Effector CD4-positive, alpha-beta T cell (primary cell): Measurements from ENCODE around the gene MAN1B1.

ENCODE experiments used
- DNase-seq: peaks from one replicate; pipeline ENCODE4 v3.0.0-alpha.2; 2020

Gene MAN1B1

GRCh38 chr9:137069508-137070091 lies 17.2 kb upstream of the MAN1B1 start:
- DNase-seq, result no peak

DNA sequence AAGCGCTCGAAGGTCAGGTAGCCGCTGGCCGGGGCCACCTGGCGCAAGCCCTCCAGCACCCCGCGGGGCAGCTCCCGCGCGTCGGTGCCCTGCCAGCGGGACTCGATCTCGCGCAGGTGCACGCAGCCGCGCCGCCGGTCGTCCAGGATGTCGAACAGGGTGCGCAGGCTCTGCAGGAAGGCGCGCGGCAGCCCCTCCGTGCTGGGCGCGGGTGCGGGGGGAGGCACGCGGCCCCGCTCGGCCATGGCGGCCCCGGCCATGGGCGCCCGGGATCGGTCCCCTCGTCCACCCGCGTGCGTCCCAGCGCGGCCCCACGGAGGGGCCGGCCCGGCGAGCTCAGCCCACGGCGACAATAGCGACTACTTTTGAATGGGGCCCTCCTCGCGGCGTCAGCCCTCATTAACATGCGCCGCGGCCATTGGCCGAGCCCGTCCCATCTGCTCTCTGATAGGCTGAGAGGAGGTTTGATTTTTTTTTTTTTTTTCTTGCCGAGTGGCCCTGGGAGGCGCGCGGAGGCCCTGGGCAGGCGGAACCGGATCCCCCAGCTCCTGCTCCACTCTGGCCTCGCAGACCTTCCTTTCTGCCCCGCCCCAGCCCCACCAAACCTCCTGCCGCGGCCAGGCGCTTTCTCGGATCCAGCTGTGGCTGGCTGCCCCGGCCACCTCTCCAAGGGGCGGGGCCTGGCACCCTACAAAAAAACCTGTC lies 16.4 kb upstream of the MAN1B1 start, which contains the start of gene SAPCD2:
TSS of gene SAPCD2 (minus strand) at position 357 of the 705 bp plus-strand sequence. CDS start at position 260, 97 bp downstream.
- DNase-seq, result peak; percentile 79

DNA sequence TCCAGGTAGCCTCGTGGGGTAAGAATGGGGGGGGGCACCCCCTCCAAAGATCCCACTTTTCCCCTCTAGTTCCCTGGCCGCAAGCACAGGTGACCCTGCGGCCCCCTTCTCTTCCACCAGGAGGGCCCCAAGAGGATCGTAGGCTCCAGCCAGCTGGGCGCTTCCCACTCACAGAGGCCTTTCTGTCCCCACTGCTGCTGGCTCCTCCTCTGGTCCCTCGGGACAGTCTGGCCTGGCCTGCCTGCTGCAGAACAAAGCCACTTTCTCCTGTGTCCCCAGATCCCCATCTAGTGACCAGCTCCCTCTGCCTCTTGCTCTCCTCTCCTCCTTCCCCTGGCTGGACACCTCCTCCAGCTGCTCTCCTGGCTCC lies 15.9 kb upstream of the MAN1B1 start:
- DNase-seq, result no peak

DNA sequence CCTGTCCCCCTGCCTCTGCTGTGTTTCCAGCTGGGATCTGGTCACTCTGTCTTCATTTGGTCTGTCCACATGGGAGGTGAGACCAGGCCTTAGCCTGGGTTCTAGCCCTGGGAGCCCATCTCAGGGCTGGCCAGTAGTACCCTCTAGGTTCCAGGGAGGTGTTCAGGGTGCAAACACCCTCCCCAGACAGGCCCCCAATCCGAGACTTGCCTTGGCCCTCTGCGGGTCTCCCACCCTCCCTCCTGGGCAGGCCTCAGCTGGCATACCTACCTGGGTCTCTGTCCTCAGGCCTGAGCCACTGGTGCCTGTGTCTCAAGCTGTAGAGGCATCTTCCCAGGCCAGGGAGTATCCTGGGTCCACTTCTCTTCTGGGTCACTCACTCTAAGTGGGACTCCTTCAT lies 15.5 kb upstream of the MAN1B1 start:
- no peak for DNase-seq

DNA sequence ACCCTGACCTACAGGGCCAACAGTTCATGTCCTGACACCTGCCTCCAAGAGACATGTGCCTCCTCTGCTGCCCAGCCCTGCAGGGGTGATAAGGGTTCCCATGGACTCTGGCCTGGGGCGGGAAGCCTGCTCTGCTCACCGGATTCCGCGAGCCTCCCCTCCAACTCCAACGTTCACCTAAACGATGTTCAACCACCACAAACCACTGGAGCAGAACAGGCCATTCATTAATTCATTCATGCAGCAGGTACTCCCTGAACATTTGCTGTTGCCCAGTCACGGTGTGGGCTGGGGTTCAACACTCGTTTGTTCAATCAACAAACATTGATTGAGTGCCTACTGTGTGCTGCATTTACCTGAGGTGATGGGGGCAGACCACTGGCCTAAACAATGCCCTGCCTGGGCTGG lies 12.8 kb upstream of the MAN1B1 start:
- no peak for DNase-seq

DNA sequence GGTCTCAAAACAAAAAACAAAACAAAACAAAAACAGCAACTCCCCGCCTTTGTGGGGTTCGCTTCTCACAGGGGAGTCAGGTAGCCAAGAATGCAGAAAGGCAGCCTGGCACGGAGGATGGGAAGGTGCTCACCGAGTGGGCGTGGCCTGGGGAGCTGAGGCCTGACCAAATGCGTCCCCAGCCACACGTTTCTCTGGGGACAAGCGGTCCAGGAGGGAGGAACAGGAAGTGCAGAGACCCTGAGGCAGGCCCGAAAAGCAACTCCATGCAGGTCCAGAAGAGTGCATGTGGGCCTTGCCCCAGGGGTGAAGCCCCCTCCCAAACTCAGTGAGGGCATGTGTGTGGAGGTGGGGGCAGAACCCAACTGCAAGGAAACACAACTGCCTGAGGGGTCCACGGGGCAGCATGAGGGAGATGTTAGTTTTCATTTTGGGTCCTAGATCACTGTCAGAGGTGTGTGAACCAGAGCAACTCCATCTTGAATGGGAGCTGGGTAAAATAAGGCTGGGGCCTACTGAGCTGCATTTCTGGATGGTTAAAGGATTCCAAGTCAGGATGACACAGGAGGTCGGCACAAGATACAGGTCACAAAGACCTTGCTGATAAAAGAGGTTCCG lies 12.0 kb upstream of the MAN1B1 start:
- DNase-seq, result no peak

- no peak for DNase-seq
Observed at GRCh38 chr9:137075275-137075775, 11.5 kb upstream of the MAN1B1 start.

DNA sequence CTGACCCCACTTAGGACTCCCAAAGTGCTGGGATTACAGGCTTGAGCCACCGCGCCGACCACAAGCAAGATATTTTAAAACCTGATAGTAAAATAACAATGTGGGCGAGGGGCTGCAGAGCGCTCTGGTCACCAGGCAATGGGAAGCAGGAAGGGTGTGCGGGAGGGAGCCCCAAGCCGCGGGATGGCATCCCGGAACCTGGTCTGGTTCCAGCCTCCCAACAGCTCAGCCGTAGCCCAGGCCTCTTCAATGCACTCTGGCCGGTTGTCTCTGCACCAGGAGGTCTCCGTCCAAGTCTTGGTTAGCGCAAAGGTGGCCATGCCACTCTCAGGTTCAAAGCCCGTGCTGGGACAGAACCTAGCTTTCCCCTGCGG lies 10.2 kb upstream of the MAN1B1 start:
- DNase-seq, result no peak

GRCh38 chr9:137077010-137077747 lies 9.6 kb upstream of the MAN1B1 start, which contains the start of gene UAP1L1:
Gene UAP1L1, plus strand, starts transcription at chr9:137077517. Its CDS starts 16 bp downstream, at chr9:137077533.
- peak; percentile 38 for DNase-seq

DNA sequence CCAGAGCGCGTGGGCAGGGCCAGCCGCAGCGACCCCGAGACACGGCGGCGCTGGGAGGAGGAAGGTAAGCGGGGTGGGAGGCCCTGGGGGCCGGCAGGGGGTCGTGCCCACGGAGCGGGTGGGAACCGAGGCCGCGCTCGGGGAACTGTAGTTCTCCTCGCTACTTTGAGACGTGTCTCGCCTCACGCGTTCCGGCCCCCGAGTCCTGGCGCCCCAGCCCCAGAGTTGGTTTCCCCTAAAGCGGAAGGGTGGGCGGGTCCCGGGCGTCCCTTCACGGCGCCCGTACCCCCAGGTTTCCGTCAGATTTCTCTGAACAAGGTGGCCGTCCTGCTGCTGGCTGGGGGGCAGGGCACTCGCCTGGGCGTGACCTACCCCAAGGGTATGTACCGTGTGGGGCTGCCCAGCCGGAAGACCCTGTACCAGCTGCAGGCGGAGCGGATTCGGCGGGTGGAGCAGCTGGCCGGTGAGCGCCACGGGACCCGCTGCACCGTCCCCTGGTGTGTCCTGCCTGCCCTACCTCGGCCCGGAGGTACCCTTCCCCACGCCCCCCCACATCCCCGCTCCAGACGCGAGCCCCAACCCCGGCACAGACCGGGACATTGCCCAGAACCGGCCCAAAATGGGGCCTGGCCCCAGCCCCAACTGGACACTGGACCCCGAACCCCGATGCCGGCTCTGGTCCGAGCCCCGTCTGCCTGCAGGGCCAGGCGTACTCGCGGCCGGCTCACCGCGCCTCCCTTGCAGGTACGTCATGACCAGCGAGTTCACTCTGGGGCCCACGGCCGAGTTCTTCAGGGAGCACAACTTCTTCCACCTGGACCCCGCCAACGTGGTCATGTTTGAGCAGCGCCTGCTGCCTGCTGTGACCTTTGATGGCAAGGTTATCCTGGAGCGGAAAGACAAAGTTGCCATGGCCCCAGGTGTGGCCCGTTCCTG lies 8.8 kb upstream of the MAN1B1 start:
- no peak for DNase-seq

DNA sequence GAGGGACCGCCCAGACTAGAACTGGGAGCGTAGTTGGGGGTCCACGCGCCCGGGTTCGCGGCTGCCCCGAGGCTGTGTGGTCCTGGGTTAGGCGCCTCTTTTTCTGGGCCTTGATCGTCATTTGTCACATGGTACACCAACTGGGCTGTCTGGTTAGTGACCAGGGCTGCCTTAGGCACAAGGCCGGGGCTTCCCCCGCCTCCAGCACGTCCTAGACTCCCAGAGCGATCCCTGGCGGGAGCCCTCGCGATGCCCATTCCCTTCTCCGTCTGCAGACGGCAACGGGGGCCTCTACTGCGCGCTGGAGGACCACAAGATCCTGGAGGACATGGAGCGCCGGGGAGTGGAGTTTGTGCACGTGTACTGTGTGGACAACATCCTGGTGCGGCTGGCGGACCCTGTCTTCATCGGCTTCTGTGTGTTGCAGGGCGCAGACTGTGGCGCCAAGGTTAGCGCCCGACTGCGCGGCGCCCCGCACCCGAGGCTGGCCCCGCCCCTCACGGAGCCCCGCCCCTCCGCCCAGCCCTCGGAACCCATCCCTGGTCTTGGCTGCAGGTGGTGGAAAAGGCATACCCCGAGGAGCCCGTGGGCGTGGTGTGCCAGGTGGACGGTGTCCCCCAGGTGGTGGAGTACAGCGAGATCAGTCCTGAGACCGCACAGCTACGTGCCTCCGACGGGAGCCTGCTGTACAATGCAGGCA lies 7.9 kb upstream of the MAN1B1 start:
- no peak for DNase-seq

DNA sequence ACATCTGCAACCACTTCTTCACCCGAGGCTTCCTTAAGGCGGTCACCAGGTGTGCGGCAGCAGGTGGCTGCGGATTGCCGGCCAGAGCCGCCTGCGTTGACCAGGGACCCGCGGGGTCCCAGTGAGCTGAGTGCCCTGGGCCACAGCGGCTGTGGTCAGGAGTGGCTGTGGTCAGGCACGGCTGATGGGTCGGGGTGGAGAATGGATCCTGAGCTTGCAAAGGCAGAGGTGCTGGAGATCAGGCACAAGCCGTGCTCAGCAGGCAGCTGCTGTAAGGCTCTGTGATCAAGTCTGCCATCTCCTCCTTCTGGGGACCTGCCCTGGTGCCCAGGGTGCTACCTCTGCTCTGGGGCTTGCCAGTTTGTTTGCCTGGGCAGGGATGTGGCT lies 7.4 kb upstream of the MAN1B1 start:
- no peak for DNase-seq

- no peak for DNase-seq
Observed at GRCh38 chr9:137080260-137081122, 6.3 kb upstream of the MAN1B1 start.

GRCh38 chr9:137082222-137082924 lies 4.4 kb upstream of the MAN1B1 start:
- DNase-seq, result no peak

GRCh38 chr9:137082925-137083290 lies 3.9 kb upstream of the MAN1B1 start:
- no peak for DNase-seq

GRCh38 chr9:137083394-137084004 lies 3.3 kb upstream of the MAN1B1 start:
- no peak for DNase-seq

- DNase-seq, result no peak
Observed at GRCh38 chr9:137084526-137084925, 2.3 kb upstream of the MAN1B1 start.

DNA sequence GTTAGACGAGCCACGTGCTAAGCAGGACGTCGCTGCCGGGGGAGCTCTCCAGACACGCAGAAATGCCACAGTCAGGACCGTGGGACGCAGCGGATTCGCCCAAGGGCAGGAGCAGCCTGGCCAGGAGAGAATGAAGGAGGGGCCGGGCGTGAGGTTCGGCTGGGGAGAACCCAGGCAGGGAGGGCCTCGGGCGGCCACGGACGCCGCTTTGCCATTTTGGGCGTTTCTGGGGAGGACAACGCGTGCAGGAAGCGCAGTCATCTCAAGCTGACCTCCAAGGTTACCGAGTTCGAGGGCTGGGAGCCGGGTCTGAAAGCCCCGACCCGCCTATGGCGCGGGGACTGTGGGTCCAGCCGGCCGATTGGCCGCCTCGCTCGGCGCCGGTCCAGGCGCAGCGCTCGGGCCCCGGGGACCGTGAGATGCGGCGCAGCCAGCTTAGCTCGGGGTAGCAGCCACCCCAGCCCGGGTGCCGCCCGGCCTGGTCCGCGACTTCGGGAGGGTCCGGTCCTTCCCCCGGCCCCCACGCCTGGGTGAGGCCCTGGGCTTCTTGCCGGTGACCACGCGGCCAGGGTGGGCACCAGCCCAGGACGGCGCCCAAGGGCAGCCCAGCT lies 760 bp upstream of the MAN1B1 start:
- DNase-seq, result no peak

- DNase-seq, result no peak
Observed at GRCh38 chr9:137087409-137087925, 682 bp downstream of the MAN1B1 start.
